ENCODE measurements around the gene FRMD4A.
"Not testable (repeated sequence)": the region's sequence is repeated elsewhere in the genome, so short reads cannot be mapped to it uniquely, and the experiment has no call there.

The FRMD4A gene

DNA sequence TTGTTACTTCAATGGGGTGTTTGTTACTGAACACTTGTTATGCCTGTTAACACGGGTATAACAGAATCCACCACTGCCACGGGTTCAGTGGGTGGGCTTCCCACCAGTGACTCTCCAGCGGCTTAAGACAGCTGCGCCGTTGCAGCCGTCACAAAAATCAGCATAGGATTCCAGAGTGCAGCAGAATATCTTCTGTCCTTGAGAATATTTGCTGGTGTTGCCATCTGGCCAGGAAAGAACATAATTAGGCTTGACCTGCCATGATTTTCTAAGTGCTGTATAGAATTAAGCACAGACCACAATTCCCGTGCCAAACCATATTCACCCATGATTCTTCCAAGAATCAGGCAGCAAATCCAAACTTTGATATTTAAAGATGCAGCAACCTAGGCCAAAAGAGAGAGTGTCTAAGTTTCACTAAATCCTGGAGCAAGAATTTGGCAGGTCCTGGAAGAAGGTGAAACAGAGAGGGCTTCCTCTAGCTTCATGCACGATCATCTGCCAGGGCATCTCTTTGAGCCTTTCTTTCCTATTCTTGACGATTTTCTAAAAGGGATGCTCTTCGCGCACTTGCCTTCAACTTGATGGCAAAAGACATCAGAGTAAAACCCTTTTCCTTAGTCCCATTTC, 95.0 kb downstream of the FRMD4A start:
- no peak for DNase-seq

DNA sequence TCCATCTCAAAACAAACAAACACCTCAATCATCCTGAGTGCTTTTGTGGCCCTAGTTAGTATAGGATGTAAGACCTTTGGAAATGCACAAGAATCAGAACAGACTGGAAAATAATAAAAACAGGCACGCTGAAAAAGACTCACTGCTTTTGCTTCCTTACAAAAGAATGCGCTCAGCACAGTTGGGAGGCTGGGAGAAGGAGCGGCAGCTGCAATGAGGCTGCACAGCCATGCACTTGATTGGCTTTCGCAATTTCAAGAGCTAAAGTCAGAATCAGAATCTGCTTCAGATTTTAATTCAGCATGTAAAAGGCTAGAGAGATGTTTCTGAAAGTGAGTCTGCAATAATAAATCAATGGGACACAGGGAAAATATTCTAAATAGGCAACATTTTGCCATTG, 97.2 kb downstream of the FRMD4A start:
- no peak for DNase-seq

DNA sequence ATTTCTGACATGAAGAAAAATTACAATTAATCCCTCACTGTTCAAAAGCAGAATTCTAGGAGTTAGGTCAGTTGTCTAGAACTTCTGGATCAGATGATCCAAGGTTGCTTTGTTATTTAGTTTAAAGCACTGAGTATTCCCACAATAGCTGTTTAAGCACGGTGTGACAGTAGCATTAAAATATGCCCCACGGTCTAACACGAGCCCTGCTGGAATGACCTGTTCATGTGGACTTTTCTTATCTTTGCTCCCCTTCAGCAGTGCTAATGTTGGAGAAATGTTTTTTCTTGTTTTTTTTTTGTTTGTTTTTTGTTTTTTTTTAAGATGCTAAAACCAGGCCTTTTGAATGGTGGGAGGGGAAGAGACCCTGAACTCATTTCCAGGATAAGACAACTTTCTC, 101.9 kb downstream of the FRMD4A start:
- not testable (repeated sequence) for DNase-seq

DNA sequence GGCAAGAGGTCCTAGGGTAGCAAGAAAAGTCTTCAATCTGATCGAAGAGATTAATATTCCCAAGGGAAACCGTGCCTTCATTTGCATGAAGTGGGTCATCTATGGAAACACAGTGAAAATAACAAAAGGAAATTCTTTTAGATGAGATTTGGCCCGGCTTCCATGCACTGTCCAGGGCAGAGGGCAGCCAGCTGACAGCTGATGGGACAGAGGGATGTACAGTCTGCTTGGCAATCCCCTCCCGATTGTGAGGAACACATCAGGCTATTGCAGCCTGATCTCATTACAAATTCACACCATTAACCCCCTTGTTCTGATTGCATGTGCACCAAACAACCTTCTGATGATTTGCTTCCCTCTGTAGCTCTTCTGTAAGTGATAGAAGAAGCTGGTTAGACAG, 105.3 kb downstream of the FRMD4A start:
- no peak for DNase-seq

DNA sequence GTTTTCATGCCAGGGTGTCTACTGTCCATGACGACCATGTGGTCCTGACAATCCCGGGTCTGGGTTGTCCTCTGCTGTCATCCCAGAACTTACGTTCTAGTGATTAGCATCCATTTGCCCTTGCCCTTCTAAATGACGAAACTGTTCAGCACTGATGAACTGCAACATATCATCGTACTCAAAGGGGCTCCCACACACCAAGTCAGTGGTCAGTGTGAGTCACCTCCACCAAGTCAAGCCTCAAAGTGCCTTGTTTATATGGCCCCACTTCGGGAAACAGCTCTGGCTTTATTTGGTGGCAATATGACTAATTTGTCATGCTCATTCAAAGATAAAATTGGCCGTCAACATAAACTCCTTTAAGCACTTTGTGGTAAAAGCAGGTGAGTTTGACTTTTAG, 110.7 kb downstream of the FRMD4A start:
- no peak for DNase-seq

DNA sequence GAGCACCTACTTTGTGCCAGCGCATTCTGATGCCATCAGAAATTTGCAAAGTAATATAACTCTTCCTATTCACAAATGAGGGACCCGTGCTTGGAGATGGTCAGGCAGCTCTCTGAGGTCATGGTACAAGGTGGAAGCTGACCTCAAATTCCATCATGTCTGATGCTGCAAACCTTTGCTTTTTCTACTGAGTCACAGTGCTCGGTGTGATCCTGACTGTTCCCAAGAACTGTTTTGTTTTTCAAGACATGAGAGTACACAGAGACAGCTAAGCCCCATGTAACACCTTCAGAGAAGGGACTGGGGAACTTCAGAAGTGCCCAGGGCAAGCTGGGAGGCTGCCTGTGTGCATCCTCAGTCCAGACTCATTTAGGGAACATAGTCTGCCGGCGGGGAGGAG, 111.3 kb downstream of the FRMD4A start:
- no peak for DNase-seq

DNA sequence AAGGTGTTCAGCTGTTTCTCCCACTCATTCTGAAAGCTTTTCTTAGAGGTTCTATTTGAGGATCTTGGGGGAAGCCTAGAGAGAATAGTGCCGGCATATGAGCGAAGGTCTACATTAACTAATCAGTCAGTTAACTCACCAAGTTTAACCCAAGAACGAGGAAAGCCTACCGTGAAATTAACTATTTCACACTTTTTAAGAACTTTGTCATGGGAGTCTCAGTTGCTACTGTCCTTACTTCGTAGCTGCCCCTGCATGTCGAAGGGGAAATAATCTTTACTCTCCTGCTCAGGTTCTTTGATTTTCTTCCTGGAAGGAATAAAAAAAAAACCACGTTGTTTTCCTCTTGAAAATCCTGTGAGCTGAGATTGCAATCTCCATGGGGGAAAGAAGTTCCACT, 115.1 kb downstream of the FRMD4A start:
- no peak for DNase-seq

DNA sequence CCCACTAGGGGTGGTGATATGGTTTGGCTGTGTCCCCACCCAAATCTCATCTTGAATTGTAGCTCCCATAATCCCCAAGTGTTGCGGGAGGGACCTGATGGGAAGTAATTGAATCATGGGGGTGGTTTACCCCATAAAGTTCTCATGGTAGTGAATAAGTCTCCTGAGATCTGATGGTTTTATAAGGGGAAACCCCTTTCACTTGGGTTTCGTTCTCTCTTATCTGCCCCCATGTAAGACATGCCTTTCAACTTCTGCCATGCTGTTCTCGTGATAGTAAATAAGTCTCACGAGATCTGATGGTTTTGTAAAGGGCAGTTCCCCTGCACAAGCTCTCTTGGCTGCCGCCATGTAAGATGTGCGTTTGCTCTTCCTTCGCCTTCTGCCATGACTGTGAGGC, 117.0 kb downstream of the FRMD4A start:
- not testable (repeated sequence) for DNase-seq

DNA sequence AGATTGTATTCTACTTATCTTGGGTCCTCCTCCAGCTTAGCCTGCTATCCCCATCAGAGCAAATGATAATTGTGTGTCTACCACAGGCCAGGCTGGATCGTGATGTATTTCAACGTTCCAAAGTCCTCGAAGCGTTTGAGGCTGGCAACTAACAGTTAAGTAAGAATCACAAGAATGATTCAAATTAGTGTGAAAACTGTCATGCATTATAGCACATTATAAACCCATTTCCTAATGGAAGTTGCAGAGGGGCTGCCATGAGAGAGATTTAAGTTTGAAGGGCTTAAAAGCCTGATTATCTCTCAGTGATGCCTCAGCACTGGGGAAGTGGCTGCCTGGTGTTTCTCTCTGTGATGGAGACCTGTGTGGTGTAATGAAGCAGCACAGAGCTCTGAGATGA, 119.1 kb downstream of the FRMD4A start:
- no peak for DNase-seq

DNA sequence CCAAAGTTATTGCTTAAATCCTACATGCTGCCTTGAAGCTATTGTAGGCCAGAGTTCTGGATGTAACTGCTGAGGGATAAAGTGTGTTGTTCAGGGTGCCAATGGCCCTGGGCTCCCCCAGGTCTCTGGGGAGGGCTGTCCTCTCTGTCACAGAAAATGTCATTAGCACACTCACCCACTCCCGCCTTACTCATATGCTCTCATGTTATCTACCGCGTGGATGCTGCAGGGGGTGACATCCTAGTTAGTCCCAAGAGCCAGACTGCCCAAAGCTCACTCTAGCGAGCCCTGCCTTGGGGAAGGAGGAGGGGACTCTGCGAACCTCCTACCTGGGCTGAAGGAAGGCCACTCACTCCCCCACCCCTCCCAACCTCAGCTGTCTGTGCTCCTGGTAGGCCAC, 122.5 kb downstream of the FRMD4A start:
- DNase-seq = no peak

DNA sequence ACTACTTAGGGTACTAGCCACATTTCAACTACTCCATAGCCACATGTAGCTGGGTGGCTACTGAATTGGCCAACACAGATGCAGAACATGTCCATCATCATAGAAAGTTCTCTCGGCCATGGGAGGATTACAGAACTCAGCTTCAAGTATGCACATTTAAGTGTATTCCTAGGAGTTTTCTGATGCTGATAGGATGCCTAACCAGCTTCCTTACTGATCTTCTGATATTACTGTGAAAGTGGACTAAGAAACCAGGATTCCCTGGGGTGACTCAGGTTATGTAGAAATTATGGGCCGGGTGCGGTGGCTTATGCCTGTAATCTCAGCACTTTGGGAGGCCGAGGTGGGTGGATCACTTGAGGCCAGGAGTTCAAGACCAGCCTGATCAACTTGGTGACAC, 125.5 kb downstream of the FRMD4A start:
- DNase-seq = no peak

DNA sequence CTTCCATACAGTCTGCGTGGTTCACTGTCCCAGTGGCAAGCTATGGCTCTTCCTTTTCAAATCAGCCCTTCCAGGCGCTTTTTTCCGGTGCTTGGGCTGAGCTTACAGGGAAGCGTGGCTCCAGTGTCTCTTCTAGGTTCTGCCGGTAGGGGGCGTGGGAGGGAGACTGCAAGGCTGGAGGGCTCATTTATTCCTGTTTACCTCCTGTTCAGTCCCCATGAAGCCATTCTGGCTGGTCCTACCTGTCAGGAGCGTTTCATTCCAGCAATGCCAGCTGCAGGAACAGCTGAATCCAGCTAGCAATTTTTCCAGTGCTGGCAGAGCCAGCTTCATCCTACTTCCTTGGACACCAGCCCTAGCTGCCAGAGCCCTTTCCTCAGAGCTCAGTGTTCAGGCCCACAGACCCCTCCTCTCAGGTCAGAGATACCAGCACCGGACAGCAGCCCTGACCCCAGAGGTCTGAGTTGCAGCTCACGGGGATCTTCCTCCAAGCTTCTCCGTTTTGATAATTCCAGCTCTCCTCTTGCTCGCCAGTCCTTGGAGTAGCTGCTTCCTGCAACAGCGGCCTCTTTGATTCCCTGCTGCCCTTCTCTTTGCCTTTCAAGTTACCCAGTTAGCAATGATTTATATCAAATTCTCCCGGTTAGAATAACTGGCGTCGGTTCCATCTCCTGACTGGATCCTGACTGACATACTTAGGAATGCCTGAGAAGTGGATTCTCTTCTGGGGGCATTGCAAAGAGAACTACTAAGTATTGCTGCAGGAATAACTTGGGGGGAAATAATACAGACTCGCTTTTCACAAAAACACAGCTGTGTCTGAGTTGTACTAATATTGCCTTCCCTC, 129.8 kb downstream of the FRMD4A start:
- no peak for DNase-seq

DNA sequence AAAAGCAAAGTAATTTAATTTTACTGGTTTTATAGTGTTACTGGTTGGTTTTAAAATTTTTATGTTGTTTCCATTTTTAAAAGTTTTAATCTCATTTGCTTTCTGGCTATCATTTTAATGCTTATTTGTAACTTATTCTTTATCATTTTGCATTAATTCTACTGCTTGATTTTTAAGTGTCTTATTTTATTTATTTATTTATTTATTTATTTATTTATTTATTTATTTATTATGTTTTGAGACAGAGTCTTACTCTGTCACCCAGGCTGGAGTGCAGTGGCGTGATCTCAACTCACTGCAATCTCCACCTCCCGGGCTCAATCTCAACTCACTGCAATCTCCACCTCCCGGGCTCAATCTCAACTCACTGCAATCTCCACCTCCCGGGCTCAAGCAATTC, 131.6 kb downstream of the FRMD4A start:
- not testable (repeated sequence) for DNase-seq

DNA sequence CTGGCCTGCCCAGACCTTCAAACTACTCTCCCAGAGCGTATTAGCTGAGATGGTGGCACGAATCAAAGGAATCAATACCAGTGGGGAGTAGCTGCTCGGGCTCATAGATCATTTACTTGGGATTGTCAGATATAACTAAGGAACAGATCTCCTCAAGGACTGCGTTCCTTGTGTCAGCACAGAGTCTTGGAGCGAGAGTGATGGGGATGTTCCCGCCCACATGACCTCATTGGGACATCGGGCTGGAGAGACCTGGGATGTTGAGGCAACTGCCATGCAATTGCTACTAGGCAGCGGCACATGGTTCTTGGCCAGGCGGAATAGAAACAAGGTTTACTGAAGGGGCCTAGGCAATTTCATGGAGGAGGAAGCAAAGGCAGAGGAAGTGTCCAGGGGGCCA, 132.6 kb downstream of the FRMD4A start:
- DNase-seq = no peak

DNA sequence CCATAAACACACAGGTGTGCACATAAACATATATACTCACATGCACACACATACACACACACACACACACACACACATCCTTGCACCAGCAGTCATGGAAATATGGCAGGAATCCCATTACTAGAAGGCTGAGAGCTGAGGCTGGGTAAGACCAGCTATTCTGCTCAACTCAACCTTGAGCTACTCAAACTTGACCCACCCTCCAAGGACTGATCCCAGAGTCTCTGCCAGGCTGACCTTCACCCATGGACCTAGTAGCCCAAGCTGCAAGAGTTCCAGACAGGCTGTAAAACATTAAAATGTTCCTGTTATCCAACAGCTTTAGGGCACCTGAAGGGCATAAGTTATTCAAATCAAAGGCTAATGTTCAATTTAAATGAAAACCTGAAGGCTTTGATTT, 134.6 kb downstream of the FRMD4A start:
- no peak for DNase-seq

DNA sequence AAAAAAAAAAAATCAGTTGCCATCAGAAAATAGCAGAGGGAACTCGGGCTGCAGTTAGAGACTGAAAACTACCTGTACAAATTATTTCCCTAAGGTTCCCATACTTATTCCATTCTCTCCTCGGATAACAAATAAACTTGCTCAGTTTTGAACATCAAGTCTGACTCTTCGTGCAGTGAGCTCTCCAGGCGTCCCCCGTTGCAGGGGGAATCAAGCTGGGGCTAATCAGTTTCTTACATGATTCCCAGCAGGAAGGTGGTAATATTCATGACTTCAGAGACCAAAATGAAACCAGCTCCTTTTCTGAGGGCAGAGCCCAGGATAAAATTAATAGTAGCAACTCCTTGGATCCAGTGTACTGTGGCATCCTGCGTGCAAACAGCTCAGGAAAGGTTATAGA, 135.3 kb downstream of the FRMD4A start:
- DNase-seq = no peak

DNA sequence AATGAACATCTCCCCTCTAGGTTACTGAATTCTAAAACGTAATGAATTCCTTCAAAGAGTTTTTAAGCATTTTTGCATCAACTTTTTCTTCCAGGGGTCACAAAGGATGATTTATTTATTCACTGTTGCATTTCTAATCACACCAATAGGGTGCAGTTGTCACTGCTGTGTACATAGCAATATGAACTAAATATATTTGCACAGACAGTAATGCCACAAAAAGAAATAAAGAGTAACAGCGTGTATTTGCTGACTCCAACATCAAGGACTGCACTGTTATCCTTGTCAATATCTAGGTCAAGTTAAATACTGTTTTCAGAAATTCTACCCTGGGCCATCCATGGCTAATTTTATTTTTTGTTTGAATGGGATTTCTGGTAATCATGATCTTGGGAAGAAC, 138.0 kb downstream of the FRMD4A start:
- DNase-seq = no peak

DNA sequence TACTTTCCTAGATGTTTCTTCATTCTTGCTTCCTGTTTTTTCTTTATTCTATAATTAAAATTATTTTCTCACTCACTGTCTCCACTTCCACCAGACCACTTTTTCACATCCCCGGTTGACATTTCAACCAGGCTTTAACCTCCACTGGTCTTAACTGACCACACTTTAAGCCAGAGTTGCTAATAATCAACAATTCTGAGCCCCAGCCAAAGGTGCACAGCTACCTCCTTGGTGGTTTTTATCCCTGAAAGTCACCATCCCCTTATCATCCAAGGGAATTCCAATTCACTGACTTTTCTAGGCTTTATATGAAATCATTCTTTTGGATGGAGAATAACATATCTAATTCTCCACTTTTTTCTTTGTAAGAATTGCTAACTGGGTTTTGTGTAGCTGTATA, 138.9 kb downstream of the FRMD4A start:
- no peak for DNase-seq

DNA sequence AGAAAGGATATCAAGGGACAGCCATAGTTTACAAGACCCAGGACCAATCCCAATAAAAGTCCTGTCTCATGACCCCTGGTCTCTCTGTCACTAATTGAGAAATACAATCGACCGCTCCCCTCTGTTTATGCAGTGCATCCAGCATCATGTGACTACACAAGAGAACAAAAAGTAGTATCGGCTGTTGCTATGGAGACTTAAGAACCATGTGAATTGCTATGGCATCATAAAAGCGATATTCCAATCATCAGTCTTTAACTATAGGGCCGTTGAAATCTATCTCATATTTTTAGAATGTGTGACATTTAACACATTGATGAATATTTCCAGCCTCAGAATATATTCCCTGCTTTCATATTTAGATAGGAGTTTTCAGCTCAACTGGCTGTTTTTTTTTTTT, 139.3 kb downstream of the FRMD4A start:
- DNase-seq = no peak

DNA sequence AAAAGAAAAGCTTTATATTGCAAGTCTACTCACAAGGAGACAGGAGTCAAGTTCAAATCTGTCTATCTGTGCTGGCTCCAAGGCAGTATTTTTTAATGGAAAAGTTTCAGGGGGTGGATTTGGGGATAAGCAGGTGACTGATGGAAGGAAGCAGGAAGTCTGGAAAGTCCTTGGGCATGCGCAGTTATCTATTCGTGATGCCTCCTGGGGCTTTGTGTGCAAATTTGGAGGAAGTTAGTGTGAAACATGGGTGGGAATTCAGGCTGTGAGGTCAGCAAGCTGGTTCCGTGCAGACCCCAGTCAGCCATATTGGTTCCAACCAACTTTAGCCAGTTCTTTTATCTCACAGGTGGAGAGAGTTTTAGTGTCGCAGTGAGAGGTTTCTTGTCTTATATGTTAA, 140.0 kb downstream of the FRMD4A start:
- no peak for DNase-seq

DNA sequence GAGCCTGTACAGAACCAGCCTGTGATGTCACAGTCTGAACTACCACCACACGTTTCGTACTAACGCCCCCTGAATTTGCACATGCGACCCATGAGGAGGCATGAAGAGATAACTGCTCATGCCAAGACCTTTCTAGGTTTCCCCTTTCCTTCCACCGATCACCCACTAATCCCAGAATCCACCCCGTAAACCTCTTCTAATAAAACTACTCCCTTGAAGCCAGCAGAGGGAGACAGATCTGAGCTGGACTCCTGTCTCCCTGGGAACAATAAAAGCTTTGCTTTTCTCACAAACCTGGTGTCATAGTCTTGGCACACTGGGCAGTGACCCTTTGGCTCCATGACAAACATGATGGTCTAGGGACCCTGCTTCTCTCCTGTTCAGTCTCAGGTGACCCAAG, 144.5 kb downstream of the FRMD4A start:
- peak; percentile 6 for DNase-seq

DNA sequence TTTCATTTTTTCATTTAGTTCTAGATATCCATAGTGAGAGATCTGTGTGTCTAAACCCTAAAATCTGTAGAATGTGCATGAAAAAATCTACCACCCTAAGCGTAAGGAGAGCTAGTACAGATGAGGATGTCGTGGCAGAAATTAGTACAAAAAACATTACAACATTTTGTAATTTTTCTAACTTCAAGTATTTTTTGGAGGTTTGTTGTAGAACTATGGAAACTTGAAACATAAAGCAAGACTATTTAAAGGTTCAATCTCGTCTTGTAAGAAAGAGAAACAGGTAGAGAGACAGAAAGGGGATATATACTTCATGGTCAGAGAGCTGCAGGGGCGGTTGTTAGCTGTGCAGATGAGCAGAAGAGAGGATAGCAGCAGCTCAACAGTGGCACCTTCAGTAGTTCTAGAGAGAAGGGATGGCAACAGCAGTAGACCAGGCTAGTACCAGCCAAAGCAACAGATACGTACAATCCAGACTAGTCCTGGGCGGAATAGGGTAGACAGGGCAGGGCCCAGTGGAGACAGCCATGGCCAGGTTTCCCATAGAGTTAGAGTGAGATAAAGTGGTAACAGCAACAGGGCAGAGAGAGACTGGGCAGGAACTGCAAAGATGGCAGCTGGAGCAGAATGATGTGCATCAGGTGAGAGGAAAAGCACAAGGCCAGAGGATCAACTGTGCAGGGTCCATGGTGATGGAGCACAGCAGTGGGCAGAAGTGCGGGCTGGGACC, 145.2 kb downstream of the FRMD4A start:
- DNase-seq = peak; percentile 73

DNA sequence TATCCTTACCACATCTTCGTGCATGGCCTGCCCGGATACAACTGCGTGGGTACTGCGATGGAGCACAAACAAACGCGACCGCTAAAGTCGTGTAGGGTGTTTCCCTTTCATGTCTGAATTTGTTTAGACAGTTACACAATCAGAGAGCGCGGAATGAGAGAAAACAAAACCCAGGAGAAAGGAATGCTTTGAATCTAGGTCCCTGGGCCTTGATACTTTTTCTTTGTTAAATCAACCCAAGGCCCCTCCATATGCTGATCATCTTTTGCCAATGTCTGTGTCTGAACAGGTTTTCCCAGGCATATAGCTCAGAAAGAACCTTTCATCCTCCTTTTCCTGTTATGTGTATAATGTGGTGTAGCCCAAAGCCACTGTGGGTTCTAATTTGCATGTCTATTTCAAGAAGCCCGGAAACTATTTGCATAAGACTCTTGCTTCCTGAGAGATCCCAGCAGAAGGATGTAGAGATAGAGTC, 145.8 kb downstream of the FRMD4A start:
- peak; percentile 80 for DNase-seq

DNA sequence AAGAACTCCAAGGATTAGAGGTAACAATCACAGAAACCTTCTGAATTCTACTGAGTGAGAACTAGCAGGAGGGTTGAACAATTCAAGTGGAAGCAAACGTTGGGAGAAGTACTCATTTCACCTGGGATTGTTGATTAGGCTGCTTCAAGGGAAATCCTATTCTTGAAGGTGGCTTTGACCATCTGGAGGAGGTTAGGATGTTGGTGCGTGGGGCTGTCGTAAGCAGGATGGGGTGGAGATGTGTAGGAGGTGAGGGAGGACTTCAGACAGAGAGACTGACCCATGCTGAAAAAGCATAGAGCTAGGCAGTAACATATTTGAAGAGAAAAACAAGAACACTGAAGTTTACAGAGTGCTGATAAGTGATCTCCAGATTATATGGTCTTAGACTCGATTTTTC, 147.9 kb downstream of the FRMD4A start:
- DNase-seq = no peak

Measured in CD4-positive, alpha-beta T cell treated with Interleukin-21 for 1 hour (primary cell).